Left kidney (tissue), 2 donors: Measurements from ENCODE around the gene UPK1A. TPM values are rescaled to one million over a fixed set of nuclear protein-coding genes. Genes with fewer than 3 reads are reported as not detected.
"Not testable (repeated sequence)": the region's sequence is repeated elsewhere in the genome, so short reads cannot be mapped to it uniquely, and the experiment has no call there.

Experiments
- DNase-seq: peaks from one replicate; pipeline ENCODE4 v3.0.0-alpha.2; 2013
- polyA plus RNA-seq: library from polyadenylated mRNA; unstranded; fragments of 120-200 nt; gene quantifications from one replicate; pipeline ENCODE4 v1.2.1, GENCODE V29; 2013; ENCODE audit not compliant: insufficient read length

Gene UPK1A
- polyA plus RNA-seq, 1 donor = 13.1 TPM

- DNase-seq = peak; percentile 86
These were observed 21.9 kb upstream of the UPK1A start for GRCh38 chr19:35644206-35644986.

- peak; percentile 57 for DNase-seq
These were observed 21.2 kb upstream of the UPK1A start for GRCh38 chr19:35644987-35645679.

- no peak for DNase-seq
These were observed 20.4 kb upstream of the UPK1A start for GRCh38 chr19:35645680-35646511.

GRCh38 chr19:35648017-35648961, 18.0 kb upstream of the UPK1A start, which contains the start of gene COX6B1:
Gene COX6B1, plus strand, starts transcription at chr19:35648323. Its CDS starts 2,921 bp downstream, at chr19:35651244.
- peak; percentile 96 for DNase-seq

- no peak for DNase-seq
These were observed 15.7 kb upstream of the UPK1A start for GRCh38 chr19:35650581-35650980.

GRCh38 chr19:35654828-35655227, 11.5 kb upstream of the UPK1A start:
- not testable (repeated sequence) for DNase-seq

GRCh38 chr19:35655600-35655999, 10.7 kb upstream of the UPK1A start:
- DNase-seq = no peak

- DNase-seq = no peak
These were observed 9.6 kb upstream of the UPK1A start for GRCh38 chr19:35656700-35657099.

- DNase-seq = no peak
These were observed 8.2 kb upstream of the UPK1A start for GRCh38 chr19:35657904-35658700.

- DNase-seq = no peak
These were observed 4.3 kb upstream of the UPK1A start for GRCh38 chr19:35661995-35662340.

GRCh38 chr19:35663981-35664380, 2.3 kb upstream of the UPK1A start:
- no peak for DNase-seq

GRCh38 chr19:35665157-35665556, 1.2 kb upstream of the UPK1A start:
- DNase-seq = no peak

GRCh38 chr19:35665604-35666003, 713 bp upstream of the UPK1A start:
- DNase-seq = no peak

- DNase-seq = no peak
These were observed 3.2 kb downstream of the UPK1A start for GRCh38 chr19:35669566-35669965.

- DNase-seq = no peak
These were observed 3.7 kb downstream of the UPK1A start for GRCh38 chr19:35669974-35670373.

GRCh38 chr19:35670686-35671085, 4.4 kb downstream of the UPK1A start:
- DNase-seq = no peak

- DNase-seq = no peak
These were observed 5.5 kb downstream of the UPK1A start for GRCh38 chr19:35671818-35672217.

- DNase-seq = no peak
These were observed 6.9 kb downstream of the UPK1A start for GRCh38 chr19:35673121-35673804.

- DNase-seq = no peak
These were observed 9.3 kb downstream of the UPK1A start for GRCh38 chr19:35675589-35676140.

GRCh38 chr19:35689836-35690235, 23.5 kb downstream of the UPK1A start:
- DNase-seq = no peak
